IMR-90 (cell line): ENCODE data around the gene PRKN. TPM values are rescaled to one million over a fixed set of nuclear protein-coding genes. Genes with fewer than 3 reads are reported as not detected.

ENCODE experiments used
- ATAC-seq: fragments of 200-7000 bp; cut with Tn5 transposase; 2 replicates; pipeline ENCODE4 v1.9.1; 2020; ENCODE audit warnings: low read depth, mild to moderate bottlenecking, moderate library complexity
- BruUV-seq: library from RNA; stranded (reverse); fragments of 400-500 nt; replicated peaks from 2 replicates; lab custom pipeline; 2021; lab: Mats Ljungman, UMichigan
- CTCF ChIA-PET: fragments of 300-600 bp; formaldehyde crosslinking; extraction: SDS; loops from one replicate; lab custom pipeline; 2021; ENCODE audit warnings: antibody characterized with exemption; lab: Yijun Ruan, JAX
- POLR2A ChIA-PET: fragments of 300-600 bp; sonication (Branson Sonifier 250); formaldehyde crosslinking; loops from one replicate; lab custom pipeline; 2022; ENCODE audit warnings: antibody characterized with exemption; ENCODE audit not compliant: unreplicated experiment; lab: Charles Lee
- DNase-seq: peaks from one replicate; pipeline ENCODE4 v3.0.0; 2013
- H2AFZ ChIP-seq: replicated peaks from 2 replicates; pipeline ENCODE3; 2013; ENCODE audit warnings: low read length, mild to moderate bottlenecking; ENCODE audit not compliant: poor library complexity
- H2AK5ac ChIP-seq: 2 replicates; pipeline ENCODE4 v1.6.1; 2013; ENCODE audit warnings: low read depth, low read length, inconsistent platforms
- H2AK9ac ChIP-seq: replicated peaks from 2 replicates; pipeline ENCODE3; 2013; ENCODE audit warnings: mild to moderate bottlenecking, low read depth, low read length, moderate library complexity; ENCODE audit not compliant: poor library complexity
- H2BK120ac ChIP-seq: 2 replicates; pipeline ENCODE4 v1.6.1; 2013; ENCODE audit warnings: low read depth, low read length, inconsistent platforms
- H2BK15ac ChIP-seq: 3 replicates; pipeline ENCODE4 v1.6.1; 2013; ENCODE audit warnings: low read depth, low read length, inconsistent platforms
- H2BK20ac ChIP-seq: 2 replicates; pipeline ENCODE4 v1.6.1; 2013; ENCODE audit warnings: low read depth, mild to moderate bottlenecking, inconsistent platforms, low read length, moderate library complexity
- H2BK5ac ChIP-seq: 2 replicates; pipeline ENCODE4 v1.6.1; 2013; ENCODE audit warnings: mild to moderate bottlenecking, low read depth, low read length, inconsistent platforms; ENCODE audit not compliant: poor library complexity, severe bottlenecking
- H3K14ac ChIP-seq: replicated peaks from 2 replicates; pipeline ENCODE4 v1.6.1; 2013; ENCODE audit warnings: low read depth, low read length, inconsistent platforms
- H3K18ac ChIP-seq: 2 replicates; pipeline ENCODE4 v1.6.1; 2013; ENCODE audit warnings: low read depth, low read length, control low read depth
- H3K23ac ChIP-seq: 2 replicates; pipeline ENCODE4 v1.6.1; 2013; ENCODE audit warnings: low read depth, low read length, inconsistent platforms
- H3K27ac ChIP-seq: 2 replicates; pipeline ENCODE4 v1.5.1; 2013; ENCODE audit warnings: mild to moderate bottlenecking, control low read depth, low read length; ENCODE audit not compliant: insufficient read depth
- H3K27me3 ChIP-seq: 2 replicates; pipeline ENCODE4 v1.6.1; 2013; ENCODE audit warnings: low read length; ENCODE audit not compliant: control insufficient read depth, insufficient read depth
- H3K36me3 ChIP-seq: 2 replicates; pipeline ENCODE4 v1.6.1; 2013; ENCODE audit warnings: low read length, mixed read lengths; ENCODE audit not compliant: control insufficient read depth, insufficient read depth
- H3K4ac ChIP-seq: 2 replicates; pipeline ENCODE4 v1.6.1; 2013; ENCODE audit warnings: low read depth, low read length, inconsistent platforms
- H3K4me1 ChIP-seq: 2 replicates; pipeline ENCODE4 v1.6.1; 2013; ENCODE audit warnings: low read length, mixed read lengths; ENCODE audit not compliant: control insufficient read depth, insufficient read depth
- H3K4me2 ChIP-seq: 2 replicates; pipeline ENCODE4 v1.6.1; 2013; ENCODE audit warnings: low read depth, mild to moderate bottlenecking, control low read depth, low read length, moderate library complexity
- H3K4me3 ChIP-seq: 2 replicates; pipeline ENCODE4 v1.5.1; 2013; ENCODE audit warnings: low read depth, mild to moderate bottlenecking, control low read depth, low read length, moderate library complexity; ENCODE audit not compliant: insufficient read depth
- H3K56ac ChIP-seq: 2 replicates; pipeline ENCODE4 v1.6.1; 2013; ENCODE audit warnings: low read length, inconsistent platforms; ENCODE audit not compliant: insufficient read depth; ENCODE audit errors: extremely low read depth
- H3K79me1 ChIP-seq, 2 experiments: 2 replicates each; pipeline ENCODE4 v1.6.1; 2013; ENCODE audit warnings: low read length in 2 of 2, inconsistent platforms in 1 of 2, low read depth in 1 of 2
- H3K9ac ChIP-seq: 2 replicates; pipeline ENCODE4 v1.6.1; 2013; ENCODE audit warnings: low read depth, low read length, control low read depth
- H3K9me1 ChIP-seq: 2 replicates; pipeline ENCODE4 v1.6.1; 2013; ENCODE audit warnings: low read length, inconsistent platforms; ENCODE audit not compliant: insufficient read depth
- H3K9me3 ChIP-seq: 2 replicates; pipeline ENCODE4 v1.6.1; 2013; ENCODE audit warnings: low read length; ENCODE audit not compliant: control insufficient read depth, insufficient read depth
- H4K20me1 ChIP-seq: 2 replicates; pipeline ENCODE4 v1.6.1; 2013; ENCODE audit warnings: low read length, inconsistent platforms; ENCODE audit not compliant: insufficient read depth
- H4K5ac ChIP-seq: 2 replicates; pipeline ENCODE4 v1.6.1; 2013; ENCODE audit warnings: mild to moderate bottlenecking, low read depth, low read length, control low read depth
- H4K8ac ChIP-seq, 2 experiments: 2 replicates each; pipeline ENCODE4 v1.6.1; 2013; ENCODE audit warnings: low read depth in 2 of 2, low read length in 2 of 2, control low read depth in 1 of 2, inconsistent platforms in 1 of 2
- H4K91ac ChIP-seq: 2 replicates; pipeline ENCODE4 v1.6.1; 2013; ENCODE audit warnings: low read depth, low read length, inconsistent platforms; ENCODE audit not compliant: insufficient read depth
- RFX5 ChIP-seq: IDR thresholded peaks from 2 replicates; pipeline ENCODE4 v1.8.0; 2012; ENCODE audit warnings: low read depth, mild to moderate bottlenecking, low read length, moderate library complexity
- WGBS, 2 experiments: methylation state at CpG; one replicate each; pipeline versions ENCODE4 v1.1.5 to v1.1.7; 2013; ENCODE audit warnings: missing lambda C conversion rate in 2 of 2; ENCODE audit not compliant: insufficient read length in 1 of 2; ENCODE audit errors: extremely low coverage in 2 of 2; 5-methylcytosine and 5-hydroxymethylcytosine counted together
- dilution Hi-C: fragments of 300-500 bp; cut with HindIII; formaldehyde crosslinking; loops from one replicate; pipeline ENCODE4 v1.14.3; 2018; ENCODE audit warnings: low sequenced_read_pairs; ENCODE audit not compliant: unreplicated experiment
- in situ Hi-C: fragments of 300-500 bp; cut with MboI; formaldehyde crosslinking; loops from 3 replicates; pipeline ENCODE4 v1.14.3; 2019; ENCODE audit warnings: low sequenced_read_pairs, inconsistent platforms, mixed read lengths
- intact Hi-C: fragments of 100-400 bp; cut with micrococcal nuclease; formaldehyde crosslinking; loops from 2 replicates; pipeline ENCODE4 v1.10.0; 2022
- polyA plus RNA-seq, 3 experiments: library from polyadenylated mRNA; depleted of rRNA; stranded (reverse); fragments of >200 nt; gene quantifications; 2 replicates each; pipeline ENCODE4 v1.2.3, GENCODE V29; 2012; ENCODE audit warnings: low replicate concordance in 1 of 3
- total RNA-seq: library from RNA; depleted of rRNA; stranded (reverse); fragments of >200 nt; gene quantifications from 2 replicates; pipeline ENCODE4 v1.2.3, GENCODE V29; 2012
- TF ChIP-seq, protein P1 (sequence below): fragments of 150-350 bp; IDR thresholded peaks from 2 replicates; pipeline ENCODE4 v1.6.1; 2016; ENCODE audit warnings: low read depth, mild to moderate bottlenecking, low read length, moderate library complexity, borderline replicate concordance

PRKN gene
- total and polyA plus RNA-seq, 2 of the 4 experiments (the other 2 are of a cell fraction) = 0.15 to 0.18 TPM

- dilution Hi-C loops = no loop called here
- H3K56ac ChIP-seq = no peak overlapping the region
- in situ Hi-C loops = loop anchor here (25.0 kb wide), 2 partner anchors 1327 to 2002 kb away; partner anchors contain the start of genes PACRG, PRKN and QKI
- no peak overlapping the region for H2AK5ac ChIP-seq
- DNase-seq (no peak), ATAC-seq (no peak)
- H3K23ac ChIP-seq = no peak overlapping the region
- H3K9ac ChIP-seq = no peak overlapping the region
- H3K27me3 ChIP-seq = no peaks in the 10 kb centered on the region
- H3K36me3 ChIP-seq = no peaks in the 10 kb centered on the region
- H3K79me1 ChIP-seq = no peaks in the 10 kb centered on the region
- no peak overlapping the region for H2BK15ac ChIP-seq
- no peak overlapping the region for H2AFZ ChIP-seq
- no peaks in the 10 kb centered on the region for H4K20me1 ChIP-seq
- no TSS peak for BruUV-seq
- TF ChIP-seq, protein P1, sequence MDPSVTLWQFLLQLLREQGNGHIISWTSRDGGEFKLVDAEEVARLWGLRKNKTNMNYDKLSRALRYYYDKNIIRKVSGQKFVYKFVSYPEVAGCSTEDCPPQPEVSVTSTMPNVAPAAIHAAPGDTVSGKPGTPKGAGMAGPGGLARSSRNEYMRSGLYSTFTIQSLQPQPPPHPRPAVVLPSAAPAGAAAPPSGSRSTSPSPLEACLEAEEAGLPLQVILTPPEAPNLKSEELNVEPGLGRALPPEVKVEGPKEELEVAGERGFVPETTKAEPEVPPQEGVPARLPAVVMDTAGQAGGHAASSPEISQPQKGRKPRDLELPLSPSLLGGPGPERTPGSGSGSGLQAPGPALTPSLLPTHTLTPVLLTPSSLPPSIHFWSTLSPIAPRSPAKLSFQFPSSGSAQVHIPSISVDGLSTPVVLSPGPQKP = no peak
- no peak for TF ChIP-seq RFX5
- H4K8ac ChIP-seq = no peak overlapping the region
- H3K18ac ChIP-seq = no peak overlapping the region
- no peak overlapping the region for H3K4ac ChIP-seq
- no peak overlapping the region for H4K5ac ChIP-seq
- no peak overlapping the region for H2AK9ac ChIP-seq
- no peak overlapping the region for H3K27ac ChIP-seq
- intact Hi-C loops = no loop called here
- ChIA-PET POLR2A (no interaction called here), CTCF (interaction anchor here (1.0 kb wide), 1 partner anchor 8 kb away, joined by 3 read pairs; no protein-coding TSS in a partner anchor)
- no peaks in the 10 kb centered on the region for H3K9me1 ChIP-seq
- H3K4me3 ChIP-seq = no peak overlapping the region
- H3K9me3 ChIP-seq = no peaks in the 10 kb centered on the region
- no peak overlapping the region for H2BK120ac ChIP-seq
- no peak overlapping the region for H3K4me2 ChIP-seq
- no peaks in the 10 kb centered on the region for H3K4me1 ChIP-seq
- H4K91ac ChIP-seq = no peak overlapping the region
- no CpG with 5 or more reads among the region's 6 CpGs for whole genome bisulfite sequencing, 2 experiments
- no peak overlapping the region for H2BK5ac ChIP-seq
- H3K14ac ChIP-seq = no peak overlapping the region
- H2BK20ac ChIP-seq = no peak overlapping the region
Observed at GRCh38 chr6:161410076-161410475, 1317.5 kb downstream of the PRKN start.
